Left colon (tissue), 2 donors: ENCODE results near the gene ZNF497. TPM values are rescaled to one million over a fixed set of nuclear protein-coding genes. Genes with fewer than 3 reads are reported as not detected.
"Not testable (repeated sequence)": the region's sequence is repeated elsewhere in the genome, so short reads cannot be mapped to it uniquely, and the experiment has no call there.

Source experiments
- ATAC-seq: fragments of 200-7000 bp; cut with Tn5 transposase; one replicate; pipeline ENCODE4 v1.9.1; 2020; ENCODE audit warnings: mild to moderate bottlenecking, moderate library complexity
- DNase-seq, 2 donors: peaks; one replicate each; pipeline ENCODE4 v3.0.0-alpha.2; 2020
- intact Hi-C, 2 donors: fragments of 100-400 bp; cut with DNase I in 1 of 2; cut with micrococcal nuclease in 1 of 2; formaldehyde crosslinking; loops; one replicate each; pipeline versions ENCODE4 v1.11.2 to v1.14.0; 2022; cut with DNase I, micrococcal nuclease
- total RNA-seq, 2 donors: library from RNA; stranded (reverse); fragmentation: NEBNext Ultra II Directional; extraction: Animal tissue kit (Norgen Biotek cat#: 25700); gene quantifications; one replicate each; pipeline ENCODE4 v1.2.1, GENCODE V29; 2021
- donor health status: DM: no; HTN: no; CAD: no.
- donor health status: DM: yes; HTN: yes; CAD: no.

ZNF497 gene
- total RNA-seq, 2 donors from 2014 or later = 0.73 to 1.6 TPM

DNA sequence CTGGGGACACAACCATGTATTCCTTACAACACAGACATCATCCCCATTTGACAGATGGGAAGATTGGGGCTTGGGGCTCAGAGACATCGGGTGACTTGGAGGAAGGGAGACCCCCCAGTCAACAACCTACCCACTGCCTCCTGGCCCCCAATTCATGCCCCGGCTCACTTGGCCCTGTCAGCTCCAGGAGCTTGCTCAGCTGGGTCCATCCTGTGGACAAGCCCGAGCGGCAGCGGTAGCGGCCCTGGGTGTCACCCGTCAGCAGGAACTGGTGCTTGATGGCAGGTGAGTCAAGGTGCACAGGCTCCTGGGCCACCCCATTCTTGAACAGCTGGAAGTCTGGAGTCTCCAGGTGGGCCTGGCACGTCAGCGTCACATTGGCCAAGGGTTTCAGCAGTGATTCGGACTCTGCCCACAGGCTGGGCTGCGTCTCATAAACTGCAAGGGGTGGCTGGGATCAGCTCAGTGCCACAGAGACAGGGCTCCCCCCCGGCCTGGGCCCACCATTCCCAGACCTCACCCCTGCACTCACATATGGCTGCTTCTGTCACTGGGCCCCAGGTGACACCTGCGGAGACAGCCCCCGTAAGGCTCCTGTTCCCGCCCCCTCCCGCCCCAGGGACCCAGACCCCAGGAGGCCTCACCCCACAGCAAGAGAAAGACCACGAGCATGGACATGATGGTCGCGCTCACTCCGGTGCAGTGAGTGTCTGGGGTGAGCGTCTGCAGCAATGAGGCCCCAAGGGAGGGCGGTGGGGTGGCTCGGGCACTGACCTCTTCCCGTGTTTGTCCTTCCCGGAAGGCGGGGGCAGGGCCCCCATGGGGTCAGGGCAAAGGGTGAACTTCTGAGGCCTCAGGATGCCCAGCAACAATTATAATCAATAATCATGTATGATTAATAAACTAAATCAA lies 9.5 kb downstream of the ZNF497 start, which contains the start of gene A1BG:
A1BG (minus strand) TSS at position 733 of the 912 bp plus-strand sequence; CDS start at position 678, 55 bp downstream.
- ATAC-seq = no peak

DNA sequence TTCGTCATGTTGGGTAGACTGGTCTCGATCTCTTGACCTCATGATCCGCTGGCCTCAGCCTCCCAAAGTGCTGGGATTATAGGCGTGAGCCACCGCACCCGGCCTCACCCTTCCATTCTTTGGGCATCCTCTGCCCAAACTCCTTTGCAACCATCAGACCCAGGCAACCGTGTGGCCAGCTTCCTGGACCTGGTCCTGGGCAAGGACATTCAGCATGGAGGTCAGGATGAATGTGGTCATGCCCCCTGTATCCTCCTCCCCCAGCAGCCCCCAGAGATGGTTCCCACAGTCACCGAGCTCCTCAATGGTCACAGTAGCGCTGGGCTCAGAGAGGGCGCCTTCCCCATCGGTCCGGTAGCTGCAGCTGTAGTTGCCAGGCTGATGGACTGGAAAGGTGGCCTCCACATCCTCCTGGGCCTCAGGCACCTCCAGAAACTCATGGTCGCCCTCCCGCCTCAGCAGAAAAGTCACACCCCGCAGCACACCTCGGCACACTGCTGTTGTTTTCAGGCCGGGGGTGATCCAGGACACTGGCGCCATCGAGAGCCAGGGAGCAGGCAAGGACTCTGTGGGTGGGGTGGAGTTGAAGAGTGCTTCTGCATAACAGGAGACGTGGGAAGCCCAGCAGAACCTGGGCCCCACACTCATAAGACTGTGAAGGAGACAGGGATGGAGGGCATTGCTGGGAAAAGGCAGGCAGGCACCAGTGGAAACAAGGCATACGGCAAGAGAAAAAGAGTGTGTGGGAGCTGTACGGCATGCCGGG lies 10.4 kb downstream of the ZNF497 start:
- DNase-seq (no peak), ATAC-seq (no peak)
- intact Hi-C loops = no loop called here

More for the DNA sequence above, 9.5 kb downstream of the ZNF497 start, which contains the start of gene A1BG:
- intact Hi-C loops = no loop called here
- no peak for DNase-seq

DNA sequence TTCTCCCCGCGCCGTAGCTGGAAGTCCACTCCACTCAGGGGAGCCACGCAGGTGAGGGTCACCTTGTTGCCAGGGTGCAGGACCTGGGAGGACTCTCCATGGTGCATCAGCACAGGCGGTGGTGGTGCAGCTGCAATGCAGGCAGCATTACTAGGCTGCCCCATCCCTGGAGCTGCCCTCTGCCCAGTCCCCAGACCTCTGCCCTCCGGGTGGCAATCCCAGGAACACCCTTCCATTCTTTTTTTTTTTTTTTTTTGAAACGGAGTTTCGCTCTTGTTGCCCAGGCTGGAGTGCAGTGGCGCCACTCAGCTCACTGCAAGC lies 11.0 kb downstream of the ZNF497 start:
- intact Hi-C loops = no loop called here
- DNase-seq (no peak), ATAC-seq (no peak)

- intact Hi-C loops = no loop called here
- no peak for ATAC-seq
- no peak for DNase-seq
Measured at GRCh38 chr19:58350871-58351557, 11.5 kb downstream of the ZNF497 start.

DNA sequence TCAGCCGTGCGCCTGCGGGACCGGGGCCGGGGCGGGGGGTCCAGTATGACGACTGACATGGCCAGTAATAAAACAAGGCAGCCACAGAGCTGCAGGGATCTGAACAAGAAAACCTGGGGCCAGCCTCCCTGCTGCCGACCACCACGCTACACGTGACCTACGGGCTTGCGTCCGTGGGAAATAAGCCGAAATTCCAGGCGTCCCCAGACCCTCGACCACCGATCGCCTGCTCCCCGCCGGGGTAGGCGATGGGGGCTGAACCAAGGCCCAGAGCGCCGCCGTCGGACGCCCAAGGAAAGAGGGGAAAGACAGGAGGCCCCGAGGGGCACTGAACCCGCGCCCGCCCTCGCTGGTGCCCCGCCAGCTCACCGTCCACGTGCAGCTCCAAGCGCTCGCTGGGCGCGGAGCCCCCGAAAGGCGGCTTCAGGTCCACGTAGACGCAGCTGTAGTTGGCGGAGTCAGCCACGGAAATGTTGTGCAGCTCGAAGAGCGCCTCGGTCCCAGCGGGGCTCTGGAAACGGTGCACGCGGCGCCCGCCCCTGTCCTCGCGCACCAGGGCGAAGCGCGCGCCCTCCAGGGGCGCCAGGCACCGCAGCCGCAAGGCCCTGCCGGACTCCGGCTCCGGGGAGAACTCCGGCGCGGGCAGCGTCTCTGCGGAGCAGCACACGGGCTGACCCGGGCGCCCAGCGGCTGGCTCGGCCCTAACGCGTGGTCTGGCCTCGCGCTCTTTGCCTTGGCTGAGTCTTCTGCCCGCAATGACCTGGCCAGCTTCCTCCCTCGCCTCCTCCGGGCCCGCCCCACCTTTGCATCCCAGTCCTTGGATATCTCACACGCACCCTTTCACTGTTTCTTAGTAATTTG lies 12.3 kb downstream of the ZNF497 start:
- no peak for ATAC-seq
- intact Hi-C loops = no loop called here
- DNase-seq = no peak

GRCh38 chr19:58349590-58349989 lies 13.0 kb downstream of the ZNF497 start:
- intact Hi-C loops = no loop called here
- ATAC-seq (no peak), DNase-seq (no peak)

- ATAC-seq, intact Hi-C loops, DNase-seq: not testable (repeated sequence)
Measured at GRCh38 chr19:58348080-58348479, 14.5 kb downstream of the ZNF497 start.

- ATAC-seq = peak; percentile 69
- intact Hi-C loops = no loop called here
- DNase-seq = peak in 1 of 2 donors; percentile 61
Measured at GRCh38 chr19:58346961-58347929, 15.3 kb downstream of the ZNF497 start.

- ATAC-seq (no peak), DNase-seq (no peak)
- intact Hi-C loops = no loop called here
Measured at GRCh38 chr19:58345558-58345957, 17.0 kb downstream of the ZNF497 start.

DNA sequence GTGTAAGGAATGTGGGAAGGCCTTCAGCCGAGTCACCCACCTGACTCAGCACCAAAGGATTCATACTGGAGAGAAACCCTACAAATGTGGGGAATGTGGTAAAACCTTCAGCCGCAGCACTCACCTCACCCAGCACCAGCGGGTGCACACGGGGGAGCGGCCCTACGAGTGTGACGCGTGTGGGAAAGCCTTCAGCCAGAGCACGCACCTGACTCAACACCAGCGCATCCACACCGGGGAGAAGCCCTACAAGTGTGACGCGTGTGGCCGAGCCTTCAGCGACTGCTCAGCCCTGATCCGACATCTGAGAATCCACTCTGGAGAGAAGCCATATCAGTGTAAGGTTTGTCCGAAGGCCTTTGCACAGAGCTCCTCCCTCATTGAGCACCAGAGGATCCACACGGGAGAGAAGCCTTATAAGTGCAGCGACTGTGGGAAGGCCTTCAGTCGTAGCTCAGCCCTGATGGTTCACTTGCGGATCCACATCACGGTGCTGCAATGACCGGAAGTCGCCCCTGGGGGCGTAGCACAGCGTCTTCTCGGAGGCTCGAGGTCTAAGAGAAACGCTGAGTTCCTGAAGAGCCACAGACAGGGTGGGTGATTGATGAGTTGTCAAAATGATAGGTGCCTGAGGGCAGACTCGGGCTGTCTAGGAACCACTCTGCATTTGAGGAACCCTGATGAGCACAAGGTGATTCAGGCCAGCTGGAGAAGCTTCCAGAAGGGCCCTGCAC lies 23.6 kb downstream of the ZNF497 start:
- DNase-seq (no peak), ATAC-seq (no peak)
- intact Hi-C loops = no loop called here

DNA sequence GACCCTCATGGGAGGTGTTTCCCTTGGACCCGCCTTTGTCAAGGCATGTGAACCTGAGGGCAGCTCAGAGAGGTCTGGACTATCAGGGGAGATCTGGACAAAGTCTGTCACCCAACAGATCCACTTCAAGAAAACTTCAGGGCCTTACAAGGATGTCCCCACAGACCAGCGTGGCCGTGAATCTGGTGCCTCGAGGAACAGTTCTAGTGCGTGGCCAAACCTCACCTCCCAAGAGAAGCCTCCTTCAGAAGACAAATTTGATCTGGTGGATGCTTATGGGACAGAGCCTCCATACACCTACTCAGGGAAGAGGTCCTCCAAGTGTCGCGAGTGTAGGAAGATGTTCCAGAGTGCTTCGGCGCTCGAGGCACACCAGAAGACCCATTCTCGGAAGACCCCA lies 24.2 kb downstream of the ZNF497 start:
- ATAC-seq (no peak), DNase-seq (no peak)
- intact Hi-C loops = no loop called here

DNA sequence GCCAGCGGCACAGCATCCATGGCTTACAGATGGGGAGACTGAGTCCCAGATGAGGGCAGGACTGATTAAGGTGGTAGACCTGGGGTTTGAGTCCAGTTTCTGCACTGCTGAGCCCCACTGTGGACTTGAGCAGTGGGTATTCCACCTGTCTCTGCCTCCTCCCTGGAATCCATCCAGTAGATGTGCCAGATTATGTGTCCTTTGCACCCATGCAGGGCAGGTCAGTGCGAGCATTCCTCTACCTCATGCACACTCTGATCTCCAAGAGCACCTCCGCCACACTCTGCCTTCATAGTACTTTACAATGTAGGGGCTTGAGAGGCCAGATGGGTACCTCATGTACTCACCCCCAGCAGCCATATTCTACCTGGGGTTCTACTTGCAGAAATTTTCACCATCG lies 25.7 kb downstream of the ZNF497 start:
- intact Hi-C loops = no loop called here
- no peak for DNase-seq
- no peak for ATAC-seq

DNA sequence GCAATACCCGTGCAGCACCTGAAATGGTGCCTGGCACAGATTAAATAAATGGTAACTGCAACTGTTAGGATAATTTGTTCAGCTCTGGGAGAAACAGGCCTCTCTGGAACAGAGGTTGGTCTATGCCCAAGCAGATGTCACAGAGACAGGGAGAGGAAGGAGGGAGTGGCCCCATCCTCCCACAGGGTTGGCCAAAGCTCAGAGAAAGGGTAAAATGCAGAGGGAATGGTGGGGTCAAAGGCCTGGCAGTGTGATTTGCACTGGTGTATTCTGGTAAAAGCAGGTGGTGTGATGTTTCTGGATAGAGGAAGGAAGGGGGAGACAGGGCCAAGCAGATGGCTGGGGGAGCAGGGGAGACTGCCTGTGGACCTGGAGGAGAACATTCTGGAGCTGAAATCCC lies 26.3 kb downstream of the ZNF497 start:
- intact Hi-C loops = no loop called here
- DNase-seq (no peak), ATAC-seq (no peak)

- ATAC-seq = no peak
- no peak for DNase-seq
- intact Hi-C loops = no loop called here
Measured at GRCh38 chr19:58335630-58336029, 26.9 kb downstream of the ZNF497 start.

GRCh38 chr19:58334691-58335249 lies 27.8 kb downstream of the ZNF497 start:
- ATAC-seq (no peak), DNase-seq (no peak)

GRCh38 chr19:58332697-58333096 lies 29.9 kb downstream of the ZNF497 start:
- intact Hi-C loops = no loop called here
- DNase-seq = no peak
- no peak for ATAC-seq

More at GRCh38 chr19:58334691-58335249, 27.8 kb downstream of the ZNF497 start:
- intact Hi-C loops = no loop called here
